ENCODE measurements around the gene NALCN. TPM values are rescaled to one million over a fixed set of nuclear protein-coding genes. Genes with fewer than 3 reads are reported as not detected.

Gene NALCN
- total RNA-seq, 1 donor from 2014 or later = 3.5 TPM

GRCh38 chr13:101424381-101425155, 8.3 kb upstream of the NALCN start:
- H3K36me3 ChIP-seq = no peaks in the 10 kb centered on the region
- no peak for TF ChIP-seq CTCF (IDR thresholded peaks at IDR 0.05)
- no peak overlapping the region for H3K4me3 ChIP-seq
- no peaks in the 10 kb centered on the region for H3K27me3 ChIP-seq
- no peak overlapping the region for H3K27ac ChIP-seq
- no peaks in the 10 kb centered on the region for H3K9me3 ChIP-seq
- H3K4me1 ChIP-seq = no peaks in the 10 kb centered on the region
- DNase-seq = no peak
- intact Hi-C loops (cut with DNase I) = no loop called here
- ATAC-seq = no peak

- intact Hi-C loops (cut with DNase I) = no loop called here
- TF ChIP-seq CTCF (IDR thresholded peaks at IDR 0.05) = no peak
- no peak overlapping the region for H3K4me3 ChIP-seq
- H3K4me1 ChIP-seq = no peaks in the 10 kb centered on the region
- no peak for DNase-seq
- H3K36me3 ChIP-seq = no peaks in the 10 kb centered on the region
- H3K9me3 ChIP-seq = no peaks in the 10 kb centered on the region
- H3K27me3 ChIP-seq = no peaks in the 10 kb centered on the region
- ATAC-seq = no peak
- no peak overlapping the region for H3K27ac ChIP-seq
Observed at GRCh38 chr13:101423872-101424271, 7.6 kb upstream of the NALCN start.

GRCh38 chr13:101417501-101417900, 1.2 kb upstream of the NALCN start:
- Histone ChIP-seq H3K27me3 (peaks cover 25% of the 10 kb centered on the region), H3K4me3 (no peak overlapping the region), H3K4me1 (no peaks in the 10 kb centered on the region), H3K9me3 (no peaks in the 10 kb centered on the region), H3K27ac (no peak overlapping the region), H3K36me3 (no peaks in the 10 kb centered on the region)
- DNase-seq (no peak), ATAC-seq (no peak)
- TF ChIP-seq CTCF (IDR thresholded peaks at IDR 0.05) = no peak
- intact Hi-C loops (cut with DNase I) = no loop called here

GRCh38 chr13:101417043-101417406, 717 bp upstream of the NALCN start:
- no peak for ATAC-seq
- peak overlapping the region; percentile 52 for H3K4me3 ChIP-seq
- no peaks in the 10 kb centered on the region for H3K4me1 ChIP-seq
- H3K36me3 ChIP-seq = no peaks in the 10 kb centered on the region
- H3K9me3 ChIP-seq = no peaks in the 10 kb centered on the region
- no peak for DNase-seq
- intact Hi-C loops (cut with DNase I) = no loop called here
- H3K27me3 ChIP-seq = peaks cover 25% of the 10 kb centered on the region
- H3K27ac ChIP-seq = no peak overlapping the region
- no peak for TF ChIP-seq CTCF (IDR thresholded peaks at IDR 0.05)

GRCh38 chr13:101415358-101416174, 742 bp downstream of the NALCN start:
- Histone ChIP-seq H3K27ac (no peak overlapping the region), H3K27me3 (peaks cover 25% of the 10 kb centered on the region), H3K9me3 (no peaks in the 10 kb centered on the region), H3K4me3 (peak overlapping the region; percentile 52), H3K4me1 (no peaks in the 10 kb centered on the region), H3K36me3 (no peaks in the 10 kb centered on the region)
- intact Hi-C loops (cut with DNase I) = no loop called here
- TF ChIP-seq CTCF (IDR thresholded peaks at IDR 0.05) = no peak
- DNase-seq (no peak), ATAC-seq (peak; percentile 44)

Data from upper lobe of right lung (tissue), 1 donor.